HepG2 (cell line): ENCODE results near the gene MGA. TPM values are rescaled to one million over a fixed set of nuclear protein-coding genes. Genes with fewer than 3 reads are reported as not detected.

Source experiments
- ATAD3A ChIP-seq: sonication (generic); formaldehyde crosslinking; IDR thresholded peaks from 2 replicates; pipeline ENCODE4 v1.4.0; 2020; ENCODE audit warnings: missing genetic modification reagents
- ATF6 ChIP-seq: sonication (generic); formaldehyde crosslinking; conservative IDR thresholded peaks from 2 replicates; pipeline ENCODE4 v1.4.0; 2020; ENCODE audit warnings: missing genetic modification reagents
- BRCA1 ChIP-seq: sonication (generic); formaldehyde crosslinking; IDR thresholded peaks from 2 replicates; pipeline ENCODE4 v1.4.0; 2020; ENCODE audit warnings: missing genetic modification reagents
- FOXK2 ChIP-seq: fragments of 450-650 bp; IDR thresholded peaks from 2 replicates; pipeline ENCODE4 v1.6.1; 2016
- GMEB1 ChIP-seq: sonication (generic); formaldehyde crosslinking; IDR thresholded peaks from 2 replicates; pipeline ENCODE4 v1.5.1; 2020; ENCODE audit warnings: missing genetic modification reagents, mild to moderate bottlenecking, borderline replicate concordance
- SYNCRIP ChIP-seq: fragments of 200-400 bp; formaldehyde crosslinking; IDR thresholded peaks from 2 replicates; pipeline ENCODE4 v1.6.1; 2018; ENCODE audit warnings: mild to moderate bottlenecking, low read depth, low read length; ENCODE audit not compliant: insufficient read depth
- ZFP91 ChIP-seq: sonication (generic); formaldehyde crosslinking; IDR thresholded peaks from 2 replicates; pipeline ENCODE4 v1.9.0; 2022; ENCODE audit warnings: missing genetic modification reagents, mild to moderate bottlenecking, borderline replicate concordance
- ZNF468 ChIP-seq: sonication (generic); formaldehyde crosslinking; IDR thresholded peaks from 2 replicates; pipeline ENCODE4 v1.8.0; 2022; ENCODE audit warnings: mild to moderate bottlenecking, moderate library complexity, missing genetic modification reagents
- ZNF574 ChIP-seq: sonication (generic); formaldehyde crosslinking; IDR thresholded peaks from 2 replicates; pipeline ENCODE4 v1.4.0; 2020; ENCODE audit warnings: missing genetic modification reagents
- ZNF687 ChIP-seq: sonication (generic); formaldehyde crosslinking; IDR thresholded peaks from 2 replicates; pipeline ENCODE4 v1.5.1; 2020; ENCODE audit warnings: mild to moderate bottlenecking, missing genetic modification reagents, moderate library complexity
- ZNF790 ChIP-seq: sonication (generic); formaldehyde crosslinking; IDR thresholded peaks from 2 replicates; pipeline ENCODE4 v1.8.0; 2022; ENCODE audit warnings: missing genetic modification reagents, mild to moderate bottlenecking, borderline replicate concordance
- ZSCAN25 ChIP-seq: sonication (generic); formaldehyde crosslinking; IDR thresholded peaks from 2 replicates; pipeline ENCODE4 v1.8.0; 2022; ENCODE audit warnings: mild to moderate bottlenecking, missing genetic modification reagents
- ZSCAN5A ChIP-seq: sonication (generic); formaldehyde crosslinking; IDR thresholded peaks from 2 replicates; pipeline ENCODE4 v1.8.0; 2022; ENCODE audit warnings: mild to moderate bottlenecking, missing genetic modification reagents, borderline replicate concordance
- polyA plus RNA-seq, 8 experiments: library from polyadenylated mRNA; depleted of rRNA in 3 of 8; stranded (reverse) in 7 of 8; unstranded in 1 of 8; fragments of >200 nt; fragmentation: Illumina TruSeq in 4 of 8; extraction: Trizol in 4 of 8; gene quantifications; 2 replicates each; pipeline versions ENCODE4 v1.2.1 to v1.2.3, GENCODE V29; 2011 to 2016; ENCODE audit warnings: low read depth in 4 of 8, missing spikeins in 1 of 8, mixed read lengths in 1 of 8; ENCODE audit not compliant: insufficient read depth in 1 of 8
- total RNA-seq, 5 experiments: library from RNA; depleted of rRNA; stranded (reverse); fragments of >200 nt; fragmentation: Illumina TruSeq; extraction: Trizol; gene quantifications; 2 replicates each; pipeline ENCODE4 v1.2.3, GENCODE V29; 2016; ENCODE audit warnings: low read depth in 1 of 5

The MGA gene
- total and polyA plus RNA-seq, 2 of the 13 experiments (the other 11 are each of a cell fraction or from before 2014, with no cell fraction given) = 5.3 to 59.0 TPM

GRCh38 chr15:41774062-41774881 lies 114.1 kb downstream of the MGA start, which contains the start of gene MAPKBP1 (continued):
- TF ChIP-seq ZNF687 (peak; percentile 99), FOXK2 (no peak), ZSCAN5A (peak; percentile 93), ZNF468 (CRISPR knock-in tag) (0 out of 2 replicates have a peak, but pooled peaks have one; percentile 28), ZNF790 (CRISPR knock-in tag) (peak; percentile 60; the same call in 1 of the 2 replicates), ZFP91 (CRISPR knock-in tag) (peak; percentile 98), ATF6 (CRISPR knock-in tag) (no peak), ZSCAN25 (peak; percentile 80; the same call in 1 of the 2 replicates), GMEB1 (CRISPR knock-in tag) (peak; percentile 79; the same call in 1 of the 2 replicates), ZNF574 (CRISPR knock-in tag) (peak; percentile 89), SYNCRIP (no peak), BRCA1 (CRISPR knock-in tag) (peak; percentile 92), ATAD3A (CRISPR knock-in tag) (no peak)
